ENCODE data around the gene CHRM5. TPM values are rescaled to one million over a fixed set of nuclear protein-coding genes. Genes with fewer than 3 reads are reported as not detected.

The CHRM5 gene
- total and polyA plus RNA-seq, 2 donors (not counting 3 experiments of a cell fraction or from before 2014, with no cell fraction given): 0.03 TPM; not detected in 1

GRCh38 chr15:34079904-34080303 is 111.6 kb downstream of the CHRM5 start:
- no peak overlapping the region for H3K4me2 ChIP-seq (ENCODE audit: insufficient read depth, low read length)
- FAIRE-seq (no peak), DNase-seq (ENCODE audit: low read depth, low spot score) (no peak)
- intact Hi-C loops (cut with micrococcal nuclease) (no loop called here), dilution Hi-C loops (cut with MboI; ENCODE audit: extremely low pct_ligation_motif_present, low sequenced_read_pairs) (no loop called here)
- TF ChIP-seq POLR2A (IDR thresholded peaks at IDR 0.05; ENCODE audit: low read depth, low read length) (no peak), MYC (IDR thresholded peaks at IDR 0.05; ENCODE audit: low read depth, low read length) (no peak), FOS (IDR thresholded peaks at IDR 0.05; ENCODE audit: borderline replicate concordance, insufficient read depth, low read length) (no peak), EZH2 (IDR thresholded peaks at IDR 0.05; ENCODE audit: borderline replicate concordance, low read depth, low read length, severe bottlenecking) (no peak), GATA2 (IDR thresholded peaks at IDR 0.05; ENCODE audit: insufficient read depth, insufficient read length, low read depth, low read length) (no peak), JUN (IDR thresholded peaks at IDR 0.05; ENCODE audit: borderline replicate concordance, insufficient read depth, insufficient read length, low read depth) (no peak), CTCF (IDR thresholded peaks at IDR 0.05; ENCODE audit: extremely low read depth in 1 of 2, insufficient read depth in 1 of 2, low read depth in 1 of 2, low read length in 2 of 2) (no peak), POLR2AphosphoS5 (IDR thresholded peaks at IDR 0.05; ENCODE audit: insufficient read depth, low read depth, low read length) (no peak)
- H3K36me3 ChIP-seq (ENCODE audit: control insufficient read depth in 2 of 2, extremely low read depth in 1 of 2, insufficient read depth in 2 of 2, low read length in 2 of 2): peaks cover 4 to 7% of the 10 kb centered on the region in 2 experiments
- no peak overlapping the region for H2AFZ ChIP-seq (ENCODE audit: low read depth, low read length)
- BruUV-seq (replicated peaks): no TSS peak
- no peak overlapping the region for H3K27ac ChIP-seq (ENCODE audit: insufficient read depth, low read depth, low read length)
- H3K9me3 ChIP-seq (replicated peaks; ENCODE audit: control insufficient read depth, insufficient read depth, low read length): no peaks in the 10 kb centered on the region
- no peaks in the 10 kb centered on the region for H3K4me1 ChIP-seq (ENCODE audit: control insufficient read depth, extremely low read depth, insufficient read depth, low read length)
- no peaks in the 10 kb centered on the region for H4K20me1 ChIP-seq (replicated peaks; ENCODE audit: control insufficient read depth, extremely low read depth, insufficient read depth, low read length)
- POLR2A ChIA-PET: no interaction called here
- H3K79me2 ChIP-seq (ENCODE audit: control insufficient read depth, insufficient read depth, low read length): no peaks in the 10 kb centered on the region
- CTCF ChIA-PET: no interaction called here
- no peaks in the 10 kb centered on the region for H3K9me1 ChIP-seq (replicated peaks; ENCODE audit: control insufficient read depth, extremely low read depth, insufficient read depth, low read length)
- no peaks in the 10 kb centered on the region for H3K27me3 ChIP-seq (ENCODE audit: control insufficient read depth in 2 of 2, insufficient read depth in 2 of 2, low read length in 2 of 2)
- no peak overlapping the region for H3K9ac ChIP-seq (replicated peaks; ENCODE audit: extremely low read depth, insufficient read depth, low read length)
- no peak overlapping the region for H3K4me3 ChIP-seq (replicated peaks in 1 of 3; ENCODE audit: insufficient read depth in 1 of 3, low read depth in 1 of 3, low read length in 3 of 3)

Data from endothelial cell of umbilical vein (primary cell).